Prostate gland (tissue), 2 donors: ENCODE results near the gene PDILT.

Experiments
- POLR2A ChIP-seq: fragments of 450-650 bp; IDR thresholded peaks from one replicate; pipeline ENCODE4 v1.6.1; 2016; ENCODE audit warnings: antibody characterized with exemption, mild to moderate bottlenecking
- POLR2AphosphoS5 ChIP-seq: sonication (generic); formaldehyde crosslinking; IDR thresholded peaks from one replicate; pipeline ENCODE4 v1.6.1; 2017; ENCODE audit warnings: antibody characterized with exemption
- TF ChIP-seq, protein P1 (sequence below), 4 experiments: fragments of 200-600 bp in 2 of 4; fragments of 450-650 bp in 2 of 4; sonication (generic) in 2 of 4; IDR thresholded peaks; 1 replicate in 3 of 4; 2 replicates in 1 of 4; pipeline ENCODE4 v1.5.1; 2016 to 2019; ENCODE audit warnings: antibody characterized with exemption in 4 of 4, mild to moderate bottlenecking in 2 of 4, moderate library complexity in 2 of 4

DNA sequence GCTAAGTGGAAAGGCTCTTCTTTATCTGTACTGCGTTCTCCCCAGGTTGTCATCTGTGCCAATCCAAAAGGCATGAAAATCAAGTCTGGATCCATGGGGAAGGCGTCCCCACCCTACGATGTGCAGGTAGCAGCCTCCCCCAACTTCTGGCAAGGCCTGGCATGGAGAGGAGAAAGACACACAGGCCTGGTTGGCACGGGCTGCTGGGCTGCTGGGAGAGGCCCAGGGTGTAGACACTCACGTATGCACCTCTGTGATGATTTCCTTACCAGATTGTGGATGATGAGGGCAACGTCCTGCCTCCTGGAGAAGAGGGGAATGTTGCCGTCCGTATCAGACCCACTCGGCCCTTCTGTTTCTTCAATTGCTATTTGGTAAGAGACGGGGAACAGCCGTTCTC is 26.4 kb upstream of the PDILT start:
- TF ChIP-seq POLR2A: no peak
- no peak for TF ChIP-seq POLR2AphosphoS5
- TF ChIP-seq, protein P1, sequence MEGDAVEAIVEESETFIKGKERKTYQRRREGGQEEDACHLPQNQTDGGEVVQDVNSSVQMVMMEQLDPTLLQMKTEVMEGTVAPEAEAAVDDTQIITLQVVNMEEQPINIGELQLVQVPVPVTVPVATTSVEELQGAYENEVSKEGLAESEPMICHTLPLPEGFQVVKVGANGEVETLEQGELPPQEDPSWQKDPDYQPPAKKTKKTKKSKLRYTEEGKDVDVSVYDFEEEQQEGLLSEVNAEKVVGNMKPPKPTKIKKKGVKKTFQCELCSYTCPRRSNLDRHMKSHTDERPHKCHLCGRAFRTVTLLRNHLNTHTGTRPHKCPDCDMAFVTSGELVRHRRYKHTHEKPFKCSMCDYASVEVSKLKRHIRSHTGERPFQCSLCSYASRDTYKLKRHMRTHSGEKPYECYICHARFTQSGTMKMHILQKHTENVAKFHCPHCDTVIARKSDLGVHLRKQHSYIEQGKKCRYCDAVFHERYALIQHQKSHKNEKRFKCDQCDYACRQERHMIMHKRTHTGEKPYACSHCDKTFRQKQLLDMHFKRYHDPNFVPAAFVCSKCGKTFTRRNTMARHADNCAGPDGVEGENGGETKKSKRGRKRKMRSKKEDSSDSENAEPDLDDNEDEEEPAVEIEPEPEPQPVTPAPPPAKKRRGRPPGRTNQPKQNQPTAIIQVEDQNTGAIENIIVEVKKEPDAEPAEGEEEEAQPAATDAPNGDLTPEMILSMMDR (IDR thresholded peaks at IDR 0.05): no peak
